GM12878 (cell line): ENCODE data around the gene GATA2.

Experiments
- CREB1 ChIP-seq: IDR thresholded peaks from 2 replicates; pipeline ENCODE4 v1.6.1; 2012; ENCODE audit warnings: low read depth, mild to moderate bottlenecking, inconsistent platforms
- CREM ChIP-seq: IDR thresholded peaks from 2 replicates; pipeline ENCODE4 v1.6.1; 2014; ENCODE audit warnings: antibody characterized with exemption, low read depth
- CTCF ChIP-seq, 3 experiments: IDR thresholded peaks in 2 of 3; conservative IDR thresholded peaks in 1 of 3; 2 replicates each; pipeline ENCODE4 v1.5.1; 2011; ENCODE audit warnings: low read depth in 3 of 3, low read length in 3 of 3, mild to moderate bottlenecking in 3 of 3, control low read depth in 2 of 3, moderate library complexity in 2 of 3, inconsistent platforms in 1 of 3, mixed read lengths in 1 of 3; ENCODE audit not compliant: control insufficient read depth in 2 of 3, insufficient read depth in 1 of 3; ENCODE audit errors: extremely low read depth in 1 of 3
- EZH2 ChIP-seq: IDR thresholded peaks from 2 replicates; pipeline ENCODE4 v1.6.1; 2012; ENCODE audit warnings: low read depth, mild to moderate bottlenecking, control low read depth, inconsistent platforms, low read length, borderline replicate concordance; ENCODE audit not compliant: control insufficient read depth
- MAX ChIP-seq: IDR thresholded peaks from 2 replicates; pipeline ENCODE4 v1.6.1; 2012; ENCODE audit warnings: low read depth, low read length, improper control_type of control experiment
- NR2C2 ChIP-seq: IDR thresholded peaks from 2 replicates; pipeline ENCODE4 v1.6.1; 2011; ENCODE audit warnings: borderline replicate concordance, low read depth; ENCODE audit not compliant: control insufficient read depth, insufficient read length
- PAX5 ChIP-seq: IDR thresholded peaks from 2 replicates; pipeline ENCODE4 v1.6.1; 2011; ENCODE audit warnings: low read depth, low read length, borderline replicate concordance
- PBX3 ChIP-seq: IDR thresholded peaks from 2 replicates; pipeline ENCODE4 v1.6.1; 2011; ENCODE audit warnings: mild to moderate bottlenecking, low read depth, low read length, moderate library complexity; ENCODE audit not compliant: insufficient replicate concordance
- POLR2AphosphoS5 ChIP-seq: IDR thresholded peaks from 2 replicates; pipeline ENCODE4 v1.6.1; 2011; ENCODE audit warnings: mild to moderate bottlenecking, low read length, inconsistent platforms
- SIN3A ChIP-seq: IDR thresholded peaks from 2 replicates; pipeline ENCODE4 v1.6.1; 2012; ENCODE audit warnings: low read depth, low read length, improper control_type of control experiment
- SPI1 ChIP-seq: IDR thresholded peaks from 2 replicates; pipeline ENCODE4 v1.6.1; 2011; ENCODE audit warnings: low read depth, mild to moderate bottlenecking, low read length, moderate library complexity, borderline replicate concordance; ENCODE audit not compliant: insufficient read depth
- TAF1 ChIP-seq: IDR thresholded peaks from 2 replicates; pipeline ENCODE4 v1.6.1; 2011; ENCODE audit warnings: mild to moderate bottlenecking, low read depth, low read length, borderline replicate concordance
- TCF7 ChIP-seq: IDR thresholded peaks from 2 replicates; pipeline ENCODE4 v1.6.1; 2014; ENCODE audit warnings: antibody characterized with exemption, borderline replicate concordance

- TF ChIP-seq CREM (no peak), CTCF (IDR thresholded peaks at IDR 0.05 in 2 of 3, conservative IDR thresholded peaks at IDR 0.05 in 1 of 3; ENCODE audit: control insufficient read depth in 2 of 3, extremely low read depth in 1 of 3, insufficient read depth in 1 of 3, low read depth in 3 of 3, low read length in 3 of 3) (no peak), TCF7 (no peak), PAX5 (no peak), SIN3A (no peak), MAX (no peak), NR2C2 (no peak), EZH2 (peak; percentile 92; the same call in 1 of the 2 replicates), SPI1 (no peak), POLR2AphosphoS5 (no peak), CREB1 (no peak), TAF1 (no peak), PBX3 (no peak)
Measured at GRCh38 chr3:128491941-128492670, 895 bp downstream of the GATA2 start.
